ENCODE results near the gene GRID2. TPM values are rescaled to one million over a fixed set of nuclear protein-coding genes. Genes with fewer than 3 reads are reported as not detected.
A peak's percentile ranks its signal among the peaks of the same experiment; 100 is the strongest.
"Not testable (repeated sequence)": the region's sequence is repeated elsewhere in the genome, so short reads cannot be mapped to it uniquely, and the experiment has no call there.

GRID2 gene
- not detected for total RNA-seq

DNA sequence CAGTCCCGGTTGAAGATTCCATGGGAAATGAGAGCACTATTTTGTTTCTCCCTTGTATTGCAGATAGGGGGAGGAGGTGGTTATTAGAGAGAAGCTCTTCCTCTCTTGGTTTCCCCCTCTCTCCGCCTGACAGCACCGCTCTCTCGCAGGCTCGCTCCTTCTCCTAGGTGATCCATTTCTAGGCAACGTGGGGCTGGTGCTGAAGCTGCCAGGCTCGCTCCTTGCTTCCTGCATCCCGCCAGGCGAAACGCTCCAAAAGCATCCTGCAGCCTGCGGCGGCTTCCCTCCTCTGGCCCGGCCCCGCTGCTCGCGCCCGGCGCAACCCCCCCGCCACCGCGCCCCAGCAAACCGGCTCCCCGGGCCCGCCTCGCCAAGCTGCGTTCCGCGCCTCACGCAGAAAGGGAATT is at the start of gene GRID2:
Gene GRID2, plus strand, starts transcription at position 346 of the 407 bp plus-strand sequence.
- ATAC-seq: no peak

DNA sequence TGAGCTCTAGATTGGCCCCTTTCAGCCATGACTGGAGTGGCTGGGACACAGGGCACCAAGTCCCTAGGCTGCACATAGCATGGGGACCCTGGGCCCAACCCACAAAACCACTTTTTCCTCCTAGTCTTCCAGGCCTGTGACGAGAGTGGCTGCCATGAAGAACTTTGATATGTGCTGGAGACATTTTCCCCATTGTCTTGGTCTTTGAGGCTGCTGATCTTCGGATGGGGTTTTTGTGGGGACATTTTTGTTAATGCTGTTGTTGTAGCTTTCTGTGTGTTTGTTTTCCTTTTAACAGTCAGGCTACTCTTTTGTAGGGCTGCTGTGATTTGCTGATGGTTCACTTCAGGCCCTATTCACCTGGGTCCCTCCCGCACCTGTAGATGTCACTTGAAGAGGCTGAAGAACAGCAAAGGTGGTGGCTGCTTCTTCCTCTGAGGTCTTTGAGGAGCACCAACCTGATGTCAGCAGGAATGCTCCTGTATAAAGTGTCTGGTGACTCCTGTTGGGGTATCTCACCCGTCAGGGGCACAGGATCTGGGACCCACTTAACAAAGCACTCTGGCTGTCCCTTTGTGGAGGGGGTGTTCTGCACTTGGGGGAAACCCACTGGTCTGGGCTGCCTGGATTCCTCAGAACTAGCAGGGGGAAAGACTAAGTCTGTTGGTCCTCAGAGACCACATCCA is 49.6 kb upstream of the GRID2 start:
- no peak for ATAC-seq

DNA sequence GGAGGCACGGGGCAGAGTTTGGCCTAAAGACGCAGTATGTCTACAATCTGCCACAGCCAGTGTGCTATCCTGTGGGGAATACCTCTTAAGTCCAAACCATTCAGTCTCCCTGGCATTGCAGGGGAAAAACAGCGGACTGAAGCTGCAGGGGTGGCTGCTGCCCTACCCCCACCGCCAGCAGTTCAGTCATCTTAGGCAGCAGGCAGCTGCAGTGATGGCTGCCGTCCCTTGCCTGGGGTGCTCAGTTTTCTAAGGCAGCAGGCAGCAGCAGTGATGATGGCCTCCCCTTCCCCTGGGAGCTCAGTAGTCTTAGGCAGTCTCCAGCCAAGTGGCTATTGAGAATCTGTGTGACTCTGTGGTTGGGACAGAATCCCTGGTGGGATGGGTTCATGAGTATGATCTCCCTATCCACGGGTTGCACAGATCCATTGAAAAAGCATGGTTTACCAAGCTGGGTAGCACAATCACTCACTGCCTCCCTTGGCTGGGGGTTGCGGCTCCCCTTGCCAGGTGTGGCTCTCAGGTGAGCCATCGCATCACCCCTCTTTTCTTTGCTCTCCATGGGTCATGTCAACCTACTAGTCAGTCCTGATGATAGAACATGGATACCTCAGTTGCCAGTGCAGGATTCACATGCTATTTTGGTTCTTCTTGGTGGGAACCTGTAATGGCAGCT is 48.9 kb upstream of the GRID2 start:
- no peak for ATAC-seq

DNA sequence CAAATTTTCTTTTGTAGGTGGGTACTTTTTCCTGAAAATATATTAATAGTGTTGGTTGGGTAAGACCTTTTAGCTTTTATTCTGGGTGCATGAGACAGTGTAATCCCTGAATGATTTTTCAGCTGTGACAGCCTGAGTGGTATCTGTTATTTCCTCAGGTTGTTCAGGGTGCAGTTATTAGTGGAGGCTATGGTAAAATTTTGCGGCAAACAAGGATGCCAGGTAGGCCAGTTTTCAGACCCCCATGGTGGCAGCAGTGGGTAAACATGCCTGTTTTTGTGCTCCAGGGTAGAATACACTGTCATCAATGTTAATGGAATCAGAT is 47.9 kb upstream of the GRID2 start:
- no peak for ATAC-seq

DNA sequence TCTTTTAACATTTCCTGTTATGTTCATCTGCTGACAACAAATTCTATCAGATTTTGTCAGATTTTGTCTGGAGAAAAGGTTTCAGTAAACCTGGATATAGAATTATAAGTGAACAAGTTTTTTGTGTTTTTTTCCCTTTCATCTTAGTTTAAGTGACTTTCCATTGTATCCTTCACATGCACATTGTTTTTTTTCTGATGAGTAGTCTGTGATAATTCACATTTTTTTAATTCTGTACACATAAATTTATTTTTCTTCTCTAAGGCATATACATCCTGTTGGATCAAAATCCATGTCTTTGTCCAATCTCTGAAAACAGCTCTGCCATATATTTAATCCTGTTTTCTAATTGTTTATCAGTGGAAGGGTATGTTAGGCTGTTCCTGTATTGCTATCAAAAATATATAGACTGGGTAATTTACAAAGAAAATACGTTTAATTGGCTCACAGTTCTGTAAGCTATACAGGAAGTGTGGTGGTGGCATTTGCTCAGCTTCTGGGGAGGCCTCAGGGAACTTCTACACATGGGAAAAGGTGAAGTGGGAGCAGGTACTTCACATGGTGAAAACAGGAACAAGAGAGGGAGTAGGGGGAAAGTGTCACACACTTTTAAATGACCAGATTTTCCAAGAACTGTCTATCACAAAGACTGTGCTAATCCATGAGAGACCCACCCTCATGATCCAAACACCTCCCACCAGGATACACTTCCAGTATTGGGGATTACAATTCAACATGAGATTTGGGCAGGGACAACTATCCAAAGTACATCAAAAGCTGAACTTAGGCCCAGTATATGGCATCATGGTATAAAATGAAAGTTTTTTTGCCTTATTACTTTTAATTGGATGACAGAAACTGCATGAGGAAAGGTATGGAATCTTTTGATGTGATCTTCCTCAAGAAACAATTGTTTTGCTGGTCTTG is 45.6 kb upstream of the GRID2 start:
- ATAC-seq: no peak

DNA sequence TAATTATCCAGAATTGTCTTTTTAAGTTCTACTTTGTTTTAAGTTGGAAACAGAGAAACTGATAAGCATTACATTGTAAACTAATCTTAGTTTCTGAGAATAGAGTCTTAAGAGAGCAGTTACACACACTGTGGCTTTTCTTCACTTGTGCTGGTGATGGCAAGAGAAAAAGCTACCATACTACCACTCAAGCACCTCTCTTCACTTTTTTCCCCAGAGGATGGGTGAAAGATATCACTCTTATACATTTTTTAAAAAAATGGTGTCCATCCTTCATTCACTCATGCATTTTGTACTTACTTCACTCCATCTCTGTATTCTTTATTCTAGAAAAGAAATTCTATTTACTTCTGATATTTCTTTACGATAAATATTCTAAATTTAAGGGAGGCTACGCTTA is 42.5 kb upstream of the GRID2 start:
- no peak for ATAC-seq

DNA sequence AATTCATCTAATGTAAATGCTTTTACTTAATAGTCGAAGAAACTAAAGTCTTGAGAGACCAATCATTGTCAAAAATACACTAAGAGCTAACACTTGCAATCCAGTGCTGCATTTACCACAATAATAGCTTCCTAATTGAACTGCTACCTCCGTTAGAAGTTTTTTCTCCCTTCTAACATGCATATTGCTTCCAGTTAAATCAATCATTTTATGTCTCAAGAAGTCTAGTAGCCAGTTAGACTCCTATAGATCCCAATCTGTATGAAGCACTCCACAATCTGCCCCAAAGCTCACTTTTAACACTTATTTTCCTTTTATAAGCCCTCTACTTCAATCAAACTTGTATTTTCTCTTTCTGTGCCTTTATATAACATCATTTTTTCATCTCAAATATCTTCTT is 41.4 kb upstream of the GRID2 start:
- no peak for ATAC-seq

DNA sequence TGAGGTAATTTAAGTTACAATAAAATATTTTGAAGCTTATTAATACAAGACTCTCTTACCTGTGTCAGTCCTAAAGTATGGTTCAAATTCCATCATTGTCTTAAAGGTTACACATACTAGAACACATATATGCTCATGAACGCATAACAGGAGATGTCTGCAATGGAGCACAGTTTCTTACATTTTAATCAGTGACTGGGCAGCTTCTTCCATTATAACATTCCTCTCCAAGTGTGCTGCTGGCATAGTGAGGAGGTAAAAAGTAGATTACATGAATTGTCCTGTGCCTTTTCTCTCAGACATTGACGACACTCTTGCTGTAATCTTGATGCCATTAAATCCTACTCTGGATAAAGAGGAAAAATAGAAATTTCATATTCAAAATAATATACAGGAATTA is 40.8 kb upstream of the GRID2 start:
- no peak for ATAC-seq

DNA sequence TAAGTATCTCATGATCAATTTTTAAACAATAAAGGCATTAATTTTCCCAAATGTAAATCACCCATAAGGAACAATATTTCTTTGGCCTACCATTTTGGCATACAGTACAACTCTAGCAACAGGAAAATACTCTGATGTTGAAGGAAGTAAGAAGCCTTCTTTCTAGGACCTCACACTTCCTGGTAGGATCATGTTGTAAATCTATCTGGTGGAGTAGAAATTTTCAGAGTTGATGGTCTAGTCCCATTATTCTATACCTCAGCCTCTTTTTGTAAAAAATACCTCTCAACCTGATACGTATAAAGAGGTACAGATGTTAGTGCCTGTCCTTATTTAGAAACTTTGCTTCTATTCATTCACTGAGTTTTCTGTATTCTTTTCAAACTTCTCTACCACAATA is 40.2 kb upstream of the GRID2 start:
- ATAC-seq: no peak

DNA sequence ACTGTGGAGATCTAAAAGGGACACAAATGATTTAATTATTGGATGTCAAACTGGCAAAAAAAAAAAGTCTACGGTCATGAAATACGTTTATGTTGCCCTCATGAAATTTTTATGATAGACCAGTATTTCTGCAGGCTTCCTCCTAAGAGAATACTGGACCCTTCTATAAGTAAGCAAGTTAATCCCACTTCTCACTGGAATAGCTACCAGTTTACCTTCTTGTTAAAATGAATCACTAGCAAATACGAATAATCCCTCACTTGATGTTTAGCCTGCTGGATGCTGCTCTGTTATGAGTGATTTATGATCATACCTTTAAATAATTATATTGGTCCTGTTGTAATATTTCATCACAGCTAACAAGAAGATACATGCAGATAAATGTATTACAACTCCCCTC is 39.6 kb upstream of the GRID2 start:
- ATAC-seq: no peak

DNA sequence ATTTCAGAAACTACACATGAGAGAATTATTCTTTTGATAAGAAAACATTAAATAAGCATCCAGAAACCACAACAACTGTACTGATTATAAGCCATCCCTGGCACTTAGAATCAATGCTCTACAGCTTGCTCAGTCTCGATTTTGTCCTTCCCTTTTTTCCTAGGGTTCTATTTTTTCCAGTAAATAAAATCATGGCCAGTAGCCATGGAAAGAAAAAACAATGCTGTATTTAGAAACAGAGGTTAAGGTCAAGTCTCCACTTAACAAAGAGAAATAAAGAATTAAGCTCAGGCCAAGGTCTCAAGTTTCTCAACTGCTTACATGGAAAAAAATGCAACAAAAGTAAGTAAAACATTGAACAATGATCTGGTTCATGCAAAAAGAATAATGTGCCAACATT is 38.7 kb upstream of the GRID2 start:
- no peak for ATAC-seq

DNA sequence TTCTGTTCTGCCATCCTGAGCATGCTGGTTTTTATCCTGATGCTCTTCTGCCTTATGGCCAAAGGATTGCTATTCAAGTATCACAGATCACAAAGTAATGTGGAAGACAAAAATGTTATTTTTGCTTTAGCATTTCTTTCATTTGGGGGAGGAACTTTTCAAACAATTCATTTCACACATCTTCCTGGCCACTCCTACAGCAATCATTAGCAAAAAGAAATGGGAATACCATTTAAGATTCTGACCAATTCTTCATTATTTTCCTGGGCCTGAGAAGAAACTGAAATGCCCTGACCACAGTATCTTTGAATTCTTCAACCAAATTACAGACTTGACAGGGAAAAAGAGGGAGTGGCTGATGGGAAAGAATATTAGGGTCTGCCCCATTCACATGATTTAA is 38.0 kb upstream of the GRID2 start:
- ATAC-seq: no peak

DNA sequence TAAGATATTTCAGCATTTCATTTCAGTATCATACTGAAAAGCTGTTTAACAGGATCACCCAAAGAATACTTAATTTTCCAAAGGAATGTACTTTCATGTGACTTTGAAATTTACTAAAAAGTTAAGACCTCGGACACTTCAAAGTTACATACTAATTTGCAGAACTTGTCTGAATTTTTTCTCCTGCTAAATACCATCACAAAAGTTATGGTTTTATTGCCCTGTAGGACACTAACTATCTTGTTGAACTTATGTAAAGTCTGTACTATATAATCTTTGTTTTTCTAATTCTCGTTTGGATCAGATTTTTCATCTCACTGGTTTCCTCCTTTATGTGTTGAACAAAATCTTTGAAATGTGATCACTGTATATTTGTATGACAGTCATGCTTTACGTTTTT is 37.2 kb upstream of the GRID2 start:
- no peak for ATAC-seq

DNA sequence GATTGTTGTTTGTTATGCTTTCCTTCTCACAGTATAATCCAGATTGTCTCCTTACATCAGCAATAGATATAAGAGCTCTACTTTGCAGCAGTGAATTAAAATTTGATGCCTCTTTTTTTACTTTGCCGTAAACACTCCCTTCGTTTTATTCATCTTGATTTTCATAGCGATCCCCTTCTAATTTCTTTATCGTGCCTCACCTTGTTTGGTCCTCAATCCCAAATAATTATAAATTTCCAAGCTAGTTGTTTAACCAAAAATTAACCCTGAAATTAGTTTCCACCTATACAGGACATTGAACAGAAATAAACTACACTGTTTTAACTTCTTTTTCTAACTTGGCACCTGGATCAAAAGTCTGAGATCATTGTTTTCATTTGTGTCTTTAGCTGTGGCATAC is 35.1 kb upstream of the GRID2 start:
- ATAC-seq: no peak

DNA sequence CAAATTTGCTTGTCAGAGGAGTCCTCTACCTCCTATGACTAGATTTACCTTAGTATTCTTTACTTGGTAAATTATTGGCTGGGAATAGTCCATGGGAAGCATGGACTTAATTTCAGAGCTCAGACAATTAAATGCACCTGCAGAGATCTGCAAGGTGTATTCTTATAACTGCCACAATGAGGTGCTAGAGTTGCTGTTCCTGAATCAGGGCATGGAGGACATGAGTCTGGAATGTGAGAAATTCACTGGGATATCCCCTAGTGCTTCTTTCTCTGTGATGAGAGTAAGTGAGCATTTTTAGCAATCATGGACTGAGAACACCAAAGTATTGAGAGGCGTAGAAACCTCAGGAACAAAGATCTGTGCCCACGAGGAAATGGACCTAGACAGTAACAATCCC is 32.9 kb upstream of the GRID2 start:
- ATAC-seq: no peak

DNA sequence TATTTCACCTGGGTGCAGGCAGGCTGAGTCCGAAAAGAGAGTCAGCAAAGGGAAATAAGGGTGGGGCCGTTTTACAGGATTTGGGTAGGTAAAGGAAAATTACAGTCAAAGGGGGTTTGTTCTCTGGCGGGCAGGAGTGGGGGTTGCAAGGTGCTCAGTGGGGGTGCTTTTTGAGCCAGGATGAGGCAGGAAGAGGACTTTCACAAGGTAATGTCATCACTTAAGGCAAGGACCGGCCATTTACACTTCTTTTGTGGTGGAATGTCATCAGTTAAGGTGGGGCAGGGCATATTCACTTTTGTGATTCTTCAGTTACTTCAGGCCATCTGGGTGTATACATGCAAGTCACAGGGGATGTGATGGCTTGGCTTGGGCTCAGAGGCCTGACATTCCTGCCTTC is 32.2 kb upstream of the GRID2 start:
- not testable (repeated sequence) for ATAC-seq

DNA sequence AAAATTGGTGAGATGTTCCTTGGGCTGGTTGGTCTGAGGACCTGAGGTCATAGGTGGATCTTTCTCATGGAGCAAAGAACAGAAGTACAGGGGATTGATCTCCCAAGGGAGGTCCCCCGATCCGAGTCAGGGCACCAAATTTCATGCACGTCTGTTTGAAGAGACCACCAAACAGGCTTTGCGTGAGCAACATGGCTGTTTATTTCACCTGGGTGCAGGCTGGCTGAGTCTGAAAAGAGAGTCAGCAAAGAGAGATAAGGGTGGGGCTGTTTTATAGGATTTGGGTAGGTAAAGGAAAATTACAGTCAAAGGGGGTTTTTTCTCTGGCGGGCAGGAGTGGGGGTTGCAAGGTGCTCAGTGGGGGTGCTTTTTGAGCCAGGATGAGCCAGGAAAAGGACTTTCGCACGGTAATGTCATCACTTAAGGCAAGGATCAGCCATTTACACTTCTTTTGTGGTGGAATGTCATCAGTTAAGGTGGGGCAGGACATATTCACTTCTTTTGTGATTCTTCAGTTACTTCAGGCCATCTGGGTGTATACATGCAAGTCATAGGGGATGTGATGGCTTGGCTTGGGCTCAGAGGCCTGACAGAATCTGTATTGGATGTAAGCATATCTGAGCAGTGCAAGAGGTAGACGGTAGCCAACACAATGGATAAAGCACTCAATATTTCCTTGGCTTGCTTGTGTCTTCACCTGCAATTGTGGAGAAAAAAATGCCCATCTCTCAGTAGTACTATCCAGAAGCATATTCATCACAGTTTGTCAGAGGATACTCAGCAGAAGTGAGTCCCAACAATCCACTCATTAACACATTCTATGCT is 26.5 kb upstream of the GRID2 start:
- ATAC-seq: not testable (repeated sequence)

DNA sequence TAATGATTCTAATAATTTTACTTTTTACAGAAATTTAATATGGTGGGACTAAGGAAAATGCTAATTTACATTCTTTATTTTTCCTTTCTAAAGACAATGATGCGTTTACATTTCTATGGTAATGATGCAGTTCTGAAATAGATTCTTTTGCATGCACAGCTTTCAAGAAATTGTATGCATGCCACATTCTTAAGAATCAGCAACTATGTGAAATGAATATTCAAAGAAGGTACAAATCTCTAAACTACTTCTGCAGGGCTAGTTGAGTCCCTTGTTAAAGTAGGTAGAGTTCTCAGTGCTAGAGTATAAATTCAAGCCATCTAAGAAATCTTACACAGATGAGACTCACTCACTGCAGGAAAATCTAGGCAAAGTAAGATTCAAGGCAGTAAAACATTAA is 24.5 kb upstream of the GRID2 start:
- no peak for ATAC-seq

DNA sequence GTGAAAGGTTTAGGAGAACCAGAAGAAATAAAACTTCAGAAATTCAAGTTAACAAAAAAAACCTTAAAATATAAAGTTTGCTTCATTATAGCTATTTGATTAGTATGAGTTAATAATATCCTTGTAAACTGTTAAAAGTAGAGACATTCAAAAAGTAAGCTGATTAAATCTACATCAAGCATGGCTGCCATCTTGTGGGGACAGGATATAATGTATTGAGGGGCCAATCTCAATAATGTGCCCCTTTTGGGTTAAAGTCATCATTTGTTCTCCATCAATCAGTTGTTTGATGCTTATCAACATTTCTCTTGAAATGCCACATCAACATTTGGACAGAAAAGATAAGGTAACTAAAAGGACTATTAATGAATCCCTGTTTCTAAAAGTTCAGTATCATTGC is 4.6 kb upstream of the GRID2 start:
- ATAC-seq: no peak

DNA sequence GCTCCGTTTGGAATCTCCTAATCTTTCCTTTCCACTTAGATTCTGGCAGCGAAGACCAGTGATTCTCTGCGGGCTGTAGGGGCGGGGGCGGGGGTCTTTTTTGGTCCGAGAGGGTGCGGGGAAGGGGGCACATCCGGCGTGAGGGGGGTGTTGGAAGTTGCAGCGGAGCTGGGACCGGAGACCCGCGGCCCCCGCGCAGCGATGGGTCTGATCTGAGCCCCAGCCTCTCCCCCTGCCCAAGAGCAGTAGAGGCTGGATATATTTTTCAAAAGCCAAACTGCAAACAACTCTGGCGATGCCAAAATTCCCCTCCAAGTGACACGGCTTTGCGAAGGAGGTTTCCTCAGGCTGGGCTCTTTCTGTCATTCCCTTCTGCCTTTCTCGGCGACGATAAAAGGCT is 355 bp downstream of the GRID2 start:
- ATAC-seq: no peak

DNA sequence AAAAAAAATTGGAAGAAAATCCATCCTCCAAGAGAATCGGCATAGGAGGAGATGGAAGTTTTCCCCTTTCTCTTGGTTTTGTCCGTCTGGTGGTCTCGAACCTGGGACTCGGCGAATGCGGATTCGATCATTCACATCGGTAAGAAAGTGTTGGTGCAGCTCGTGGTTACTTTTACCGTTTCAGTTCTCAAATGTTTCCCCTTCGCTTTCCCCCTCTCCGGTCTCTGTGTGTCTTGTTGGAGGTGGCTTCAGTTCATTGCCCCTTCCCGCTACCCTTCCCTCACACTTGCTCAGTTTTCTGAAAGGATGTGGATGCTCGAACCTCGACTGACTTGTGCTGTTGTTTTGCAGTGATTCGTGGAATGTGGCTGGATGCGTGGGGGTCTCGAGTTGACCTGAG is 840 bp downstream of the GRID2 start:
- ATAC-seq: no peak

DNA sequence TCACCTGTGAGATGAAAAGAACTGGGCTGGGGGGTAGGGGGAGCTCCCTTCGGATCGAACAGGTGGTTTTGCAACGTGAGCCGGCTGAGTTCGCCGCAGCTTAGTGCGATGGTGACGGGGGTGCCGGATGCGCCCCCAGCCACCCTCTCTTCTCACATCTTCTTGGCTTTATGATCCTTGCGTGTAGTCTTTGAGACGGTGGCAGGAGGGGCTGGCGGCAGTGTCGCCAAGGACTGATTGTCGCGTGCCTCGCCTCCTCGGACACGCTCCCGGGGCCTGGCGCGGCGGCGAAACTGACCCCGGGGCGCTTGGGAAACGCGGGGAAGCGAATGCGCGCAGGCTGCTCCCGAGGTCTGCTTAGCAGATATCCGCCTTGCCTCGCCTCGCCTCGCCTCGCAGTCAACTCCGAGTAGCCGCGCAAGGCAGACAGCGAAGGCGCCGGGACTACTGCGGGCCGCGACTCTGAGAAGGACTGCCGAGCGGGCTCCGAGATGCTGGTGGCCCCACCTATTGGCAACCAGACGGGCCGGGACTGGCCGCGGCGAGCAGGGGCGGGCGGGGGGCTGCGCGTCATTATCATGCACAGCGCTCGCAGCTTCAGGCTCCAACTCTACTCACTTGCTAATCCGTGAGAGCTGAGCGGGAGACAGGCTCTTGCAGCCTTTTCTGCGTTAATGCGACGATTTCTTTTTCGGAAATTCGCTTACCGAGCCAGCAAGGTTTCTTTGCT is 1.5 kb downstream of the GRID2 start:
- ATAC-seq: peak; percentile 58

Measured in esophagus mucosa (tissue), 1 donor.